ENCODE measurements around the gene ZNF581.

ZNF581 gene

GRCh38 chr19:55687281-55688201 lies 44.1 kb downstream of the ZNF581 start:
- ChIA-PET POLR2A (ENCODE audit: low non-redundant PET) (no interaction called here), CTCF (no interaction called here)
- no peak for DNase-seq (ENCODE audit: low spot score)
- TF ChIP-seq CTCF (conservative IDR thresholded peaks at IDR 0.05; ENCODE audit: low read depth), result no peak
- peak overlapping the region; percentile 12; the same call in 1 of the 2 replicates for H3K27ac ChIP-seq

DNA sequence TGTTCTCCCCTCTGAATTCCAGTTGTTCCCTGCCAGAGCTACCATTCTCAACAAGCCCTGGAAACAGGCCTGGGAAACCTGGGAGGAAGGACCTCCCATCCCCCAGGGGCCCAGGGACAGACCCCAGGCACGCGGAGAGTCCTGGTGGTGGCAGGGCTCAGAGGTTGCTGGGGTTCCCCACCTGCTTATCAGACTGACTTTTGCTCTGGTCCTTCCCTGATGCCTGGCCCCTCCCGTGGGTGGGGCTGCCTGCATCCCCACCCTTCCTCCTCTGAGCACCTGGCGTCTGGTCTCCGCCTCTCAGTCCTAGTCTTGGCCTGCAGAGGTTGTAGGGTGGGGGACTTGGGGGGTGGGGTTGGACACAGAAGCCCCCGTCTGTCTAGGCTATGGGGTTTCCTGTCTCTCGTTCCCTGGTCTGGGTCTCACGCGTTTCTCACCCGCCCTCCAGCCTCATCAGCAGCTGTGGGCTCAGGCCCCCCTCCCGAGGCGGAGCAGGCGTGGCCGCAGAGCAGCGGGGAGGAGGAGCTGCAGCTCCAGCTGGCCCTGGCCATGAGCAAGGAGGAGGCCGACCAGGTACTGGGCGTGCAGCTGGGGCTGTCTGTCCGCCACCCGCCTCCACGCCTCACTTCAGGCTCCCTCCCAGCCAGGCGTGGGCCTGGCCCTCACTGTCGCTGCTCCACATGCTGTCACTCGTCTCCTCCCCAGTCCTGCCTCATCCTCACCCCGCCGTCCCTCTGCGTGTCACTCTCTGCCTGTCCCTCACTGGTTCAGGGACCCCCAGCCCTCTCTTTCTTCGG lies 45.2 kb downstream of the ZNF581 start:
- CTCF ChIA-PET, result no interaction called here
- no peak for TF ChIP-seq CTCF (conservative IDR thresholded peaks at IDR 0.05; ENCODE audit: low read depth)
- POLR2A ChIA-PET (ENCODE audit: low non-redundant PET), result no interaction called here
- H3K27ac ChIP-seq, result peak overlapping the region; percentile 12; the same call in 1 of the 2 replicates
- no peak for DNase-seq (ENCODE audit: low spot score)

GRCh38 chr19:55689411-55690108 lies 46.1 kb downstream of the ZNF581 start:
- DNase-seq (ENCODE audit: low spot score), result no peak
- CTCF ChIA-PET, result no interaction called here
- POLR2A ChIA-PET (ENCODE audit: low non-redundant PET), result no interaction called here
- no peak for TF ChIP-seq CTCF (conservative IDR thresholded peaks at IDR 0.05; ENCODE audit: low read depth)
- no peak overlapping the region for H3K27ac ChIP-seq

GRCh38 chr19:55690109-55690768 lies 46.8 kb downstream of the ZNF581 start:
- ChIA-PET POLR2A (ENCODE audit: low non-redundant PET) (no interaction called here), CTCF (no interaction called here)
- no peak overlapping the region for H3K27ac ChIP-seq
- no peak for DNase-seq (ENCODE audit: low spot score)
- no peak for TF ChIP-seq CTCF (conservative IDR thresholded peaks at IDR 0.05; ENCODE audit: low read depth)

- no peak overlapping the region for H3K27ac ChIP-seq
- ChIA-PET POLR2A (ENCODE audit: low non-redundant PET) (no interaction called here), CTCF (no interaction called here)
- no peak for TF ChIP-seq CTCF (conservative IDR thresholded peaks at IDR 0.05; ENCODE audit: low read depth)
- no peak for DNase-seq (ENCODE audit: low spot score)
These were observed 47.5 kb downstream of the ZNF581 start for GRCh38 chr19:55690769-55691545.
